Measurements from ENCODE around the gene EPHB2. TPM values are rescaled to one million over a fixed set of nuclear protein-coding genes. Genes with fewer than 3 reads are reported as not detected.

EPHB2 gene
- total and polyA plus RNA-seq, 3 donors from 2014 or later = 7.7 to 9.4 (median 8.2) TPM

- H3K4me3 ChIP-seq = no peak overlapping the region
- H3K27me3 ChIP-seq = no peaks in the 10 kb centered on the region
- H3K4me1 ChIP-seq = peaks cover 20% of the 10 kb centered on the region
- DNase-seq = no peak
- no peaks in the 10 kb centered on the region for H3K36me3 ChIP-seq (ENCODE audit: low read depth, missing control alignments)
- intact Hi-C loops (cut with DNase I; ENCODE audit: low total_unique reads) = no loop called here
- H3K27ac ChIP-seq = no peak overlapping the region
- TF ChIP-seq CTCF (IDR thresholded peaks at IDR 0.05) = no peak
- TF ChIP-seq POLR2A (IDR thresholded peaks at IDR 0.05) = no peak
- no peaks in the 10 kb centered on the region for H3K9me3 ChIP-seq
- 57 to 83% methylated on average over 3 to 4 of the region's 4 CpGs for WGBS, 2 donors
Observed at GRCh38 chr1:22825486-22826189, 115.0 kb downstream of the EPHB2 start.

- no peak for TF ChIP-seq POLR2A (IDR thresholded peaks at IDR 0.05)
- TF ChIP-seq CTCF (IDR thresholded peaks at IDR 0.05) = no peak
- H3K27ac ChIP-seq = peak overlapping the region in 1 of 2 donors; percentile 66
- H3K36me3 ChIP-seq (ENCODE audit: low read depth, missing control alignments) = no peaks in the 10 kb centered on the region
- intact Hi-C loops (cut with DNase I; ENCODE audit: low total_unique reads) = no loop called here
- peak; percentile 46 for DNase-seq
- H3K4me3 ChIP-seq = no peak overlapping the region
- 52 to 61% methylated on average over 15 of the region's 15 CpGs for WGBS, 2 donors
- peaks cover 20% of the 10 kb centered on the region for H3K4me1 ChIP-seq
- no peaks in the 10 kb centered on the region for H3K9me3 ChIP-seq
- no peaks in the 10 kb centered on the region for H3K27me3 ChIP-seq
Observed at GRCh38 chr1:22826604-22827580, 116.3 kb downstream of the EPHB2 start.

GRCh38 chr1:22827666-22828483 lies 117.2 kb downstream of the EPHB2 start:
- H3K4me1 ChIP-seq = peaks cover 20% of the 10 kb centered on the region
- intact Hi-C loops (cut with DNase I; ENCODE audit: low total_unique reads) = no loop called here
- no peak for DNase-seq
- H3K27me3 ChIP-seq = no peaks in the 10 kb centered on the region
- WGBS, 2 donors = 73 to 91% methylated on average over 9 of the region's 9 CpGs
- no peaks in the 10 kb centered on the region for H3K9me3 ChIP-seq
- H3K4me3 ChIP-seq = no peak overlapping the region
- no peak overlapping the region for H3K27ac ChIP-seq
- H3K36me3 ChIP-seq (ENCODE audit: low read depth, missing control alignments) = no peaks in the 10 kb centered on the region
- TF ChIP-seq CTCF (IDR thresholded peaks at IDR 0.05) (no peak), POLR2A (IDR thresholded peaks at IDR 0.05) (no peak)

GRCh38 chr1:22828484-22829308 lies 118.1 kb downstream of the EPHB2 start:
- Histone ChIP-seq H3K36me3 (ENCODE audit: low read depth, missing control alignments) (no peaks in the 10 kb centered on the region), H3K27ac (no peak overlapping the region), H3K4me3 (no peak overlapping the region), H3K27me3 (no peaks in the 10 kb centered on the region), H3K4me1 (peaks cover 20% of the 10 kb centered on the region), H3K9me3 (no peaks in the 10 kb centered on the region)
- TF ChIP-seq POLR2A (IDR thresholded peaks at IDR 0.05) (no peak), CTCF (IDR thresholded peaks at IDR 0.05) (no peak)
- intact Hi-C loops (cut with DNase I; ENCODE audit: low total_unique reads) = no loop called here
- DNase-seq = peak; percentile 71
- WGBS, 2 donors = 72% methylated on average over 15 of the region's 15 CpGs

Data from testis (tissue), 3 donors.